ENCODE data around the gene ADAM10. TPM values are rescaled to one million over a fixed set of nuclear protein-coding genes. Genes with fewer than 3 reads are reported as not detected.

The ADAM10 gene
- polyA plus RNA-seq, 1 donor (not counting 4 experiments of a cell fraction or from before 2014, with no cell fraction given), result 198 TPM

DNA sequence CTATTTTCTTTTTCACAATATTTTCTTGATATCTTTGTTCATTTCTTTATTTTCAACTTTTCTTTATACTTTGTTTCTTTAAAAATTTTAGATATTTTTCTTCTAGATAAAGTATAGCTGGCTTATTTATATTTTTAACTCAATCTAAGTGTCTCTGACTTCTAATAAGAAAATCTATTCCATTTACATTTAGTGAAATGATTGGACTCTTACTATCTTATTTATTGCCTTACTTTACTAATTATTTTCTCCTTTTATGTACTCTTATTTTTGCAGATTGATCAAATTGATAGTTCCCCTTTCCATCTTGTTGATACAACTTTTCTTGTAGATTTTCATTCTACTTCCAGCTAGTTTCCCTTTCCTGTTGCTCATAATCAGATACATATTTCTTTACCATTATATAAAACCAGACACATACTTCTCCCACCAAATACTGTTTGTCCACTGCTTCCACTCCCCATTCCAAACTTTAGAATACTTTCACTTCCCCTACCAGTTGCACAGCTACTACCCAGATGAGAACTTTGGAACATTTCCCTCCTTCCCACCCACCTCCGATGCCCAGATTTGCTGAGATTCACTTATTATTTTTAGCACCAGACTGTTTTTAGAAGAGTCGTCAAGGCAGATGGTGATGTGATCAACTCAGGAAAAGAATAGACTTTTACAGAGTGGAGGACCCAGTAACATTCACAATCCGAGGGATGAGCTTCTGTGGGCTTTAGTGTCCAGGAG is 166.2 kb downstream of the ADAM10 start:
- Histone ChIP-seq H3K27me3 (ENCODE audit: control insufficient read depth, extremely low read depth, insufficient read depth, low read length) (no peaks in the 10 kb centered on the region), H3K36me3 (ENCODE audit: control insufficient read depth in 2 of 2, extremely low read depth in 1 of 2, insufficient read depth in 2 of 2, low read length in 2 of 2) (no peaks in the 10 kb centered on the region), H3K9me1 (ENCODE audit: control insufficient read depth, extremely low read depth, insufficient read depth, low read length) (no peaks in the 10 kb centered on the region), H3K9ac (ENCODE audit: control insufficient read depth, extremely low read depth, insufficient read depth, low read length) (no peak overlapping the region), H3K27ac (ENCODE audit: control insufficient read depth, insufficient read depth, low read length) (no peak overlapping the region), H3K9me3 (ENCODE audit: control insufficient read depth, low read depth, low read length) (no peaks in the 10 kb centered on the region), H3K4me2 (ENCODE audit: control insufficient read depth, extremely low read depth, insufficient read depth, low read depth, low read length) (no peak overlapping the region), H3K4me1 (ENCODE audit: control insufficient read depth, extremely low read depth, insufficient read depth, low read length) (no peaks in the 10 kb centered on the region), H3K4me3 (ENCODE audit: control insufficient read depth in 2 of 3, extremely low read depth in 1 of 3, insufficient read depth in 2 of 3, low read depth in 1 of 3, low read length in 3 of 3) (no peak overlapping the region), H2AFZ (ENCODE audit: control insufficient read depth, low read length) (no peak overlapping the region), H3K79me2 (ENCODE audit: control insufficient read depth, insufficient read depth, low read length) (no peaks in the 10 kb centered on the region), H4K20me1 (ENCODE audit: control insufficient read depth, extremely low read depth, insufficient read depth, low read length) (no peaks in the 10 kb centered on the region)
- no peak for FAIRE-seq
- TF ChIP-seq, protein P1, sequence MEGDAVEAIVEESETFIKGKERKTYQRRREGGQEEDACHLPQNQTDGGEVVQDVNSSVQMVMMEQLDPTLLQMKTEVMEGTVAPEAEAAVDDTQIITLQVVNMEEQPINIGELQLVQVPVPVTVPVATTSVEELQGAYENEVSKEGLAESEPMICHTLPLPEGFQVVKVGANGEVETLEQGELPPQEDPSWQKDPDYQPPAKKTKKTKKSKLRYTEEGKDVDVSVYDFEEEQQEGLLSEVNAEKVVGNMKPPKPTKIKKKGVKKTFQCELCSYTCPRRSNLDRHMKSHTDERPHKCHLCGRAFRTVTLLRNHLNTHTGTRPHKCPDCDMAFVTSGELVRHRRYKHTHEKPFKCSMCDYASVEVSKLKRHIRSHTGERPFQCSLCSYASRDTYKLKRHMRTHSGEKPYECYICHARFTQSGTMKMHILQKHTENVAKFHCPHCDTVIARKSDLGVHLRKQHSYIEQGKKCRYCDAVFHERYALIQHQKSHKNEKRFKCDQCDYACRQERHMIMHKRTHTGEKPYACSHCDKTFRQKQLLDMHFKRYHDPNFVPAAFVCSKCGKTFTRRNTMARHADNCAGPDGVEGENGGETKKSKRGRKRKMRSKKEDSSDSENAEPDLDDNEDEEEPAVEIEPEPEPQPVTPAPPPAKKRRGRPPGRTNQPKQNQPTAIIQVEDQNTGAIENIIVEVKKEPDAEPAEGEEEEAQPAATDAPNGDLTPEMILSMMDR (optimal IDR thresholded peaks at IDR 0.05 in 1 of 3, IDR thresholded peaks at IDR 0.05 in 1 of 3, conservative IDR thresholded peaks at IDR 0.05 in 1 of 3; ENCODE audit: extremely low read depth in 1 of 3, insufficient read depth in 2 of 3, low read length in 3 of 3), result no peak
- TF ChIP-seq EZH2 (IDR thresholded peaks at IDR 0.05; ENCODE audit: low read length), result no peak
- dilution Hi-C loops (cut with MboI; ENCODE audit: extremely low pct_ligation_motif_present, low sequenced_read_pairs), result no loop called here
- no peak for DNase-seq (ENCODE audit: low read depth, low spot score)

DNA sequence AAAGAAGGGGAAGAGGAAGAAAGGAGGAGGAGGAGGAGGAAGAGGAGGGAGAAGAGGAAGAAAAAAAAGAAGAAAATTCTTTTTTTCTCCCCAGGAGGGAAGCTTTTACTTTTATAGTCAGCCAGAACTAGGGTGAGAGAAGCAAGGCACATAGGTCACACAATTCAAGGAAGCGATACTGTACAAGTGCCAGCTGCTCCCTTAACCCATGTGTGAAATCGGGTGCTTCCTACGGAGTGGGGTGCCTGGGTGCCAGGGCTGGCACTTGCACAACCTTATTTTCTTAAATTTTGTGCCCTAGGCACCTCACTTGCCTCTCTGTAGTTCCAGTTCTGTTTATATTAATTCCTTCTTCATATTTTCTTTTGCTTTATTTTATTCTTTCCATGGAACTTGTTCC is 167.3 kb downstream of the ADAM10 start:
- no peaks in the 10 kb centered on the region for H3K36me3 ChIP-seq (ENCODE audit: control insufficient read depth in 2 of 2, extremely low read depth in 1 of 2, insufficient read depth in 2 of 2, low read length in 2 of 2)
- dilution Hi-C loops (cut with MboI; ENCODE audit: extremely low pct_ligation_motif_present, low sequenced_read_pairs), result no loop called here

More for the DNA sequence above, 167.3 kb downstream of the ADAM10 start:
- TF ChIP-seq, protein P1 (optimal IDR thresholded peaks at IDR 0.05 in 1 of 3, IDR thresholded peaks at IDR 0.05 in 1 of 3, conservative IDR thresholded peaks at IDR 0.05 in 1 of 3; ENCODE audit: extremely low read depth in 1 of 3, insufficient read depth in 2 of 3, low read length in 3 of 3), result no peak
- no peak for TF ChIP-seq EZH2 (IDR thresholded peaks at IDR 0.05; ENCODE audit: low read length)
- H3K79me2 ChIP-seq (ENCODE audit: control insufficient read depth, insufficient read depth, low read length), result no peaks in the 10 kb centered on the region
- no peaks in the 10 kb centered on the region for H3K9me1 ChIP-seq (ENCODE audit: control insufficient read depth, extremely low read depth, insufficient read depth, low read length)
- no peak overlapping the region for H2AFZ ChIP-seq (ENCODE audit: control insufficient read depth, low read length)
- no peak overlapping the region for H3K4me3 ChIP-seq (ENCODE audit: control insufficient read depth in 2 of 3, extremely low read depth in 1 of 3, insufficient read depth in 2 of 3, low read depth in 1 of 3, low read length in 3 of 3)
- no peak for DNase-seq (ENCODE audit: low read depth, low spot score)
- H3K4me1 ChIP-seq (ENCODE audit: control insufficient read depth, extremely low read depth, insufficient read depth, low read length), result no peaks in the 10 kb centered on the region
- no peak for FAIRE-seq
- no peaks in the 10 kb centered on the region for H3K27me3 ChIP-seq (ENCODE audit: control insufficient read depth, extremely low read depth, insufficient read depth, low read length)
- H4K20me1 ChIP-seq (ENCODE audit: control insufficient read depth, extremely low read depth, insufficient read depth, low read length), result no peaks in the 10 kb centered on the region
- no peak overlapping the region for H3K27ac ChIP-seq (ENCODE audit: control insufficient read depth, insufficient read depth, low read length)
- H3K9ac ChIP-seq (ENCODE audit: control insufficient read depth, extremely low read depth, insufficient read depth, low read length), result no peak overlapping the region
- no peak overlapping the region for H3K4me2 ChIP-seq (ENCODE audit: control insufficient read depth, extremely low read depth, insufficient read depth, low read depth, low read length)
- H3K9me3 ChIP-seq (ENCODE audit: control insufficient read depth, low read depth, low read length), result no peaks in the 10 kb centered on the region
